ELR (cell line): ENCODE results near the gene GPATCH8.
A peak's percentile ranks its signal among the peaks of the same experiment; 100 is the strongest.
"Not testable (repeated sequence)": the region's sequence is repeated elsewhere in the genome, so short reads cannot be mapped to it uniquely, and the experiment has no call there.

ENCODE experiments used
- DNase-seq: peaks from one replicate; pipeline ENCODE4 v3.0.0-alpha.2; 2015; ENCODE audit warnings: low read depth

The GPATCH8 gene

DNA sequence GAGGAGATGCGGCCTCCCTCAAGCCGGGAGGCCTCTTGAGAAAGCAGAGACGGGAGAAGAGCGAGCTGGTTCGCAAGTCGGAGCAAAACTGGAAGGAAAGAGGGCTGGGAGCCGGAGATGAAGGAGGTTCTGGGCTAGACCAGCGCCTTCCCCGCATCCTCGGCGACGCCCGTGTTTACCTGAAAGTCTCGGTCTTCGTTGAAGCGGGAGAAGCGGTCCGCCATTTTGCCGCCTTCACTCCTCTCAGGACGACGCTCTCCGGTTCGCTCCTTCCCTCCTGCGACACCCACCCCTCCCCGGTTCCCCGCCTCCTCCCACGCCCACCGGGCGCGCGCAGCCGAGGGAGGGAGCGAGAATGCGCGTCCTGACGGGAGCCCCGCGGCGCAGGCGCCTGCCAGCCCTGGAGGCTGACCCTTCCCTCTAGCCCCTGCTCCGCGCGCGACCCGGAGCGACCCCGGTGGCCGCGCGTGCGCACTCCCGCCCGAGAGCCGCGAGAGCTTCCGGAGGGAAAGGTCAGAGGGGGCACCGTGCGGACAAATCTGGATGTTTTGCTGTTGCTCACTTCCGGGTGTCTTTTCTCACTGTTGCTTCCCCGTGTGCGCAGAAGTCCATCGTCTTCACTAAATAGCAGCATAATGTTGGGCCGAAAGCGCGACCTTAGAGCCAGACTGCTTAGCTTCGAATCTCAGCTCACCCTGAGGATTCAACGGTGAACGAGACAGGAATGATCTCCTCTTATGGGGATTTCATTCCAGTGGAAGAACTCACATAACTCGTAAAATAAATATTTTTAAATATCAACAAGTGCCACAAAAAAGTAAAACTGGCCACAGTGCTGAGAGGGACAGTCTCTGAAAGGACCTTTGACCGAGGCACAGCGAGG is at the start of gene GPATCH8:
TSS of gene GPATCH8 (minus strand) at position 260 of the 883 bp plus-strand sequence. CDS start at position 224, 36 bp downstream.
- DNase-seq: peak; percentile 97

DNA sequence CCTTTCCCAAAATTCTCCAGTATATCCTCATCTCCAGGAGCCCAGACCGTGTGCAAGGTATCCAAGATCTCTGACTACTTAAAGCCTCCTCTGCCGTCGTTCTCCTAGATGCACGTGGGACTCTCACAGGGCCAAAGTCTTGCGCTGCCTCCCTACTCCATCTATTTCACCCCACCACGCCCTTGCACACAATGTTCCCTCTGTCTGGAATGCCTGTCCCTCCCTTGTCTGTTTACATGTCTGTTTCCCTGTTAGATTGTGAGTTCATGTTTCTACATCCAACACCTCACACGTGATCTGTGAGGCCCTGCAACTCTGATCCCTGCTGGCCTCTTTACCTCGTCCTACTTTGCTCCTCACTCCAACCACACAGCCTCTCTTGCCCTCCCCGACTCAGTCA is 49.2 kb upstream of the GPATCH8 start:
- no peak for DNase-seq

DNA sequence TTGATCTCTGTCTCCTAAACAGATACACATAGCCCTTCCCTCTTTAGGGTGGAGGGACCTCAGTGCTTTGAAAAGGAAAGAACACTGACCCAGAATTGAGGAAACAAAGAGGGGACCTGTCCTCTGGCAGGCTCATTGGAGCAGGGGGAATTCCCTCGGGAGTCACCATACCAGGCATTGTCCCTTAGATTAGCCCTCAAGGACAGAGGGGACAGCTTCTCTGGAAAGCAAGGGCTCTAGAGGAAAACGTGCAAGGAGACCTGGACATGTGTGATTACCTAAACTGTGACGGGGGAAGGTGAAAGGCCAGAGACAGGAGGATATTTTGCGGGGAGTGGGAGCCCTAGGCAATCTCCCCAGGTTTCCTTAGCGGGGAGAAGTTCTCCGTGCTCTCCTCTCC is 46.5 kb upstream of the GPATCH8 start:
- no peak for DNase-seq

DNA sequence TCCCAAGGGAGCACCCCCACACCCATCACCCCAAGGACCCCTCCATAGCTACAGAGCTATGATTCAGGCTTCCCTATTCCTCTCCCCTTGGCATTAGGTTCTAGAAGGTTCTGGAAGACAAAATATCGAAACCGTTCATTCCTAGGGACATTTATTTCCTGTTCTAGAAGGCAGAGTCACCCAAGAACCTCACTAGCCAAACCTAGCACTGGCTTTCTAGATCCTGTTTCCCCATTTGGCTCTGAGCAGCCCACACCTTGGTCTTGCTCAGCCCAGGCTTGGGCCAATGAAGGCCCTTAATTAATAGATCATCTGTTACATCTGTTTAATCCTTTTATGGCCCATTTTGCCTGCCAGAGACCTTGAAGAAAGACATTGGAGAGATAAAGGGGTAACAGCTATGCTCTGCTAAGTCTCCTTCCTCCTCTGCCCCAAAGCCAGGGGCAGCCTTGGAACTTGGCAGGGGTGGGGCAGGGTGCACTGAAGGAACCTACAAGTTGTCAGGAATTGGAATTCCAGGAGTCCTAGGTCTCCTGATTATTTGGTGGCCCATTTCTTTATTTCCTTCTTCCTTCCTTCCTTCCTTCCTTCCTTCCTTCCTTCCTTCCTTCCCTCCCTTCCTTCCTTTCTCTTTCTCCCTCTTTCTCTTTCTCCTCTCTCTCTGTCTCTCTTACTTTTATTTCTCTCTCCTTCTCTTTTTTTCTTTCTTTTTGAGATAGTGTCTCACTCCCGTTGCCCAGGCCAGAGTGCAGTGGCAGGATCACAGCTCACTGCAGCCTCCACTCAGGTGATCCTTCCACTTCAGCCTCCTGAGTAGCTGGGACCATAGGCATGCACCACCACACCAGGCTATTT is 45.4 kb upstream of the GPATCH8 start:
- no peak for DNase-seq

DNA sequence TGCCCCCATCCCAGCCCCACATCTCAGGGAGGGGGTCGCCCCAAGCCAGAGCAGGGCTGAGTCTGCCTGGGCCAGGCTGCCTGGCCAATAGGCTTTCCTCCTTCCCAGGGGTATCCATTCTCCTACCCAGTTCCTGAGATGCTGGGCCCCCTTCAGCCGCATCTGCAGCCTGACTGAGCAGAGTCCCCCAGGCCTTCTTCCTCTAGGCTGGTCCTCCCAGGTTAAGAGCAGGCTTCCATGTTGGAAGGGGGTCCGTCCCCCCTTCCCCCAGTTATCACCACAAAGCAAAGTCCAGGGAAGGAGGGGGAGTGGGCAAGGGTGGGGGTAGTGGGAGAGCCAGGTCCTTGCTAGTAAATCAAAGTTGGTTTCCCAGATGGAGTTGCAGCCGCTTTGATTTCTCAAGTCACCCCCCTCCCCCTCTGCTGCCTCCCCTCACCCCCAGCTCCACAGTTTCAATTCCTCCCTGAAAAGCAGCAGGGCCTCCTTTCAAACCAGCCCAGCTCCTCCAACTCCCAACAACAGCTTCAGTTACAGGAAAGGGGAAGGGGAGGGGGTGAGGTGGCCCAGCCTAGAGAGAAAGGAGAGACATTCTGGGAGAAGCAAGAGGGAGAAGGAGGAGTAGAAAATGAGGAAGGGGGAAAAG is 44.5 kb upstream of the GPATCH8 start:
- no peak for DNase-seq

DNA sequence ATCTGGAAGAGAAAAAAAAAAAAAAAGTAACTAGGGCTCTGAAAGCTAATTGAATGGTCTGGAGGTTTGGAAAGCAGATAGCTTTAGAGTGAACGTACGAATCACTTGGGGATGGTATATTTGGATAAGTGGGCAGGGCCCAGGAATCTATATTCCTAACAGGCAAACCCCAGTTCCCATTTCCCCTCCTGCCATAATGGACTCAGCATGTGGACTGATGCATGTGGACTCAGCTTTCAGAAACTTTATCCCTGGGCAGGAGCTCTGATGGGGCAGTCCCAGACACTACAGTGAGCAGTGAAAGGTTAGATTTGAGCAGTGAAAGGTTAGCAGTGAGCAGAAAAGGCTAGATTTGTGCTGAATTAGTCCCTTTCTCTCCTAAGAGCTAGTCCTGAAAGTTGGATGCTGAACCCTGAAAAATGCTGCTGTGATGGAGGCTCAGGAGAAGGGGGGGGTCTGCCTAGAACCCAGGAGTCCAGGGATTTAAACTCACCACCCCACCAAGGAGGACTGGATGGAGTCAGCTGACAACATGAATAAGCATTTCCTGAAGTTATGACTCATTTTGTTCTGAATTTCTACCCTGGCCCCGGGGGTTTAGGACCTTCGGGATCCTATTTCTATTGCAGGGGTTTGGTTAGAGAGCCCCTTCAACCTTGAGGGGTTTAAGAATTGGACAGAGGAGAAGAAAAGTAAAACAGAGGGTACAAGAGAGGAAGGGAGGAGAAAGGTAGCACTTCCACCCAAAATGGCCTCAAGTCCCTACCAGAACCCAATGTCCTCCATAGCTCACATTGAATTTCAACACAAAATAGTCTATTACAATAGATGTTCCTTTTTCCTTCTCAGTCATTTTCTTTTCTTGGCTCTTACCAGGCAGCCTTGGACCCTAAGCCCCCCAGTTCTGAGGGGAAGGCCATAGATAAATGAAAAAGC is 43.7 kb upstream of the GPATCH8 start:
- peak; percentile 91 for DNase-seq

DNA sequence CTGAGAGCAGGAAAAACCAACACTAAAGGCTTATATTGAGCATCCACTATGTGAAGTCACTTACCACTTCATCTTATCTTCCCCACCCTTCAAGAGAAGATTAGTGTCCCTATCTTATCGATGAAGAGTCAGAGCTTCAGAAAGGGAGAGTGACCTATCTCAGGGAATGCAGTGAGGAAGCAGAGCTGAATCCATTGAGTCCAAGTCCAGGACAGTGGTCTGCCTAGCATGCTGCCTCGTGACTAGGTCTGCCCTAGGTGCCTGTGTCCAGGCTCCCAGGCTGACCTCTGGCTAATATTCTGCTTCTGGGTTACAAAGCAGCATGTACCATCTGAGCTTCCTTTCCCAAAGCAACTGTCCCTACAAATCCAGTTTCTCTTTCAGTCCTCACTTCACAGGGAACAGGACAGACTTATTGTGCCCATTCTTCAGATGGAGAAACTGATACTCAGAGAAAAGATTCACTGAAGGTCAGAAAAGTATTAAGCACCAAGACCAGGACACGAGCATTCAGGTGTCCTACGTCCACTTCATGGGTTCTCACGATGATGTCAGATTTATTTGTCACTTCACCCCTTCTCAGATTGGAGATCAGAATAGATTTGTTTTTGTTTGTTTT is 40.8 kb upstream of the GPATCH8 start:
- no peak for DNase-seq

DNA sequence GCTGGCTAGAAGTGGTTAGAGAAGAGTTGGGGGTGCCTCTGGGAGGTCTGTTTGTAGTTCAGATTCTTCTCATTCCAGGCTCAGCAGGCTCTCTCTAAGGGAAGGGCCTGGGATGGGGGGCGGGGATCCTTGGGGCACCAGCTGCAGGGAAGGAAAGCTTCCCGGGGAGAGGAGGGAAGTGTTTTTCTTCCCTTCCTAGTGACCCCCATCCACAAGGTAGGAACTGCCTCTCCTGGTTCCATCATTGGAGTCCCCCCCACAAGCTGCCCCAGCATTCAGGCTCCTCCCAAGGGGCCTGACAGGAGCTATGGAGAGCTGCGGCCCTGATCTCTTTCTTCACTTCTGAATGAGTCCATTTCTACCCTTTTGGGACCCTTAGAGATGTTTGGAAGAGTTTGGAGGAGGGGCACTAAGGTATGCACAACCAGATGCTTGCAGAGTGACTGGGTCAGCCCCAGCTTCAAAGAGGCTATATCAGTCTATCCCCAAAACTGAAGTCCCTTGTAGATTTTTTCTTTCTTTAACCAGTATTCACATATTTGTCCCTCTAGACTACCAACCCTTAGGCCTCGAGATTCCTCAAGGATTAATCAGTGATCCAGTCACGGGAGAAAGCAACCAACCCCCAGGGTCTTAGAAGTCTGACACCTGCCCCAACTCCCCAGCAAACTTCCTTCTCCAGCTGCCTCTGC is 40.2 kb upstream of the GPATCH8 start:
- DNase-seq: peak; percentile 100

DNA sequence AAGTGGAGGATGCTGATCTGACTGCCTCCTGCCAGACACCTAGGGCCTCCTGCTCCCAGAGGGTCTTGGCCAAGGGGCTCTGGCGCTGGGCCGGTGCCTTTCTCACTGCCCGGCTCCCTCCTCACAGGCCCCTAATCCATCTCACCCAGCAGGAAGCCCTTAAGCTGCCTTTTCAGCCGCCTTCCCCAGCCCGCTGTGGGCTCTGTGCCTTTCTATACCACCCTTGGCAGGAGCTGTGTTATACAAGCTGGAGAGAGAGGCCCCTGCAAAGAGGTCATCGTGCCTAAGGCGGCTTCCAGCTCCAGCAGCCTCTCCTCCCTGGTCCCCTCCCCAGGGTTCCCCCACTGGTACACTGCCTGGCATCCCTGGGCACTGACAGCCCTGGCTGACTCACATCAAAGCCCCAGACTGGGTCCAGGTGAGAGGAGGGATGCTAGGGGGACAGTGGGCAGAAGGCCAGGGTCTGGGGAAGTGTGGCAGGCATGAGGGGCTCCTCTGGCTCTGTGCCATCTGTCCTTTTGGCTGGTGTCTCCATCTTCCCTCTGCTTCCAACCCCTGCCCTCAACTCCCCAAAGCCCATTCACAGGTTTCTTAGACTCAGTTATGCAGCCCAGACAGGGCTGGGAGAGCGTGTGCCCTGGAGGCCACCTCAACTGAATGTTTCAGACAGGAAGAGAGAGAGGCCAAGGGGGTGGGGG is 38.8 kb upstream of the GPATCH8 start:
- DNase-seq: peak; percentile 52

DNA sequence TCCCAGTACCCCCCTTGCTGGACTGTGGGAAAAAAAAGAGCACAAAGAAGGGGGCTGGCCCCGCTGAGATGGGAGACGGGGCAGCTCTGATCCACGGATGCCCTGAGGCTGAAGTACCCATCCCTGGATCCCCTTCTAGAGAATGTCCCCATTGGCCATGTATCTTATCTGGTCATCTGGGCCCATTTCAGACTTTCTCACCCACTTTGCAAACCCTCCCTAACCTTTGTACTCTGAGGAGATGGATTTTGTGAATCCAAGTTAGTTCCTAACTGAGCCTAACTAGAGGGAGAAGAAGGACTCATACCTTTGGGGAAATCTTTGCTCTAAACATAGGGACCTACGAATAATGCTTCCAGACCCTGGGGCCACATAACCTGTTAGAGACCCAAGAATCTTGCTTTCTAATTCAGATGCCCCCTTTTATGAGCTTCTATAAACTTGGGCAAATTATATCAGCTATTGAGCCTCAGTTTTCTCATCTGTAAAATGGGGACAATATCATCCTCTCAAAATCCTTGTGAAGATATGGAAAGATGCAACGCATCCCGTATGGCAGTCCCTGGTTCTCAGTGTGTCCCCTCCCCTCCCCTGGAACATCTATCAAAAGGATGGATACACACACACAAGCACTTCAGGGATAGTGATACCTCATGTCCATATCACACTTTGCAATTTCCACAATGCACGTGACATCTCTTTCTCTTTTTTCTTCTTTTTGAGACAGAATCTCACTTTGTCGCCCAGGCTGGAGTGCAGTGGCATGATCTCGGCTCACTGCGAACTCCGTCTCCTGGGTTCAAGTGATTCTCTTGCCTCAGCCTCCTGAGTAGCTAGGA is 37.3 kb upstream of the GPATCH8 start:
- no peak for DNase-seq

DNA sequence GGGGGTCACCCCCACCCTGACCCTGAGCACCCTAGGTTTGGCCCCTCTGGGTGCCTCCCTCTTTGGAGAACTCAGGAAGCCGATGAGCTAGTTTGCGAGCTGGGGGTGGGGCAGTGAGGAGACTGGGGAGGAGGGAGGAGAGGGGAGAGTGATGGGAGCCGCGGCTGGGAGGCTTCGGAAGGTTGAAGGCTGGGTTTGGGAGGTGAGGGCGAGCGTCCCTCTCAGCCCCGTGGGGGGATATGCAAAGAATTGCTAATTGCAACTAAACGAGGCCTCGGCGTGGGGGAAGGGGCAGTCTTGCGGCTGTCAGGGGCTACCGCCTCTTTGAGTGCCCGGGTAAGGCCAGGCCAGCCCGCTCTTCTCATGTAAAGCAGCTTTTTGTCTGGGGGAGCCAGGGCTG is 36.5 kb upstream of the GPATCH8 start:
- DNase-seq: no peak

DNA sequence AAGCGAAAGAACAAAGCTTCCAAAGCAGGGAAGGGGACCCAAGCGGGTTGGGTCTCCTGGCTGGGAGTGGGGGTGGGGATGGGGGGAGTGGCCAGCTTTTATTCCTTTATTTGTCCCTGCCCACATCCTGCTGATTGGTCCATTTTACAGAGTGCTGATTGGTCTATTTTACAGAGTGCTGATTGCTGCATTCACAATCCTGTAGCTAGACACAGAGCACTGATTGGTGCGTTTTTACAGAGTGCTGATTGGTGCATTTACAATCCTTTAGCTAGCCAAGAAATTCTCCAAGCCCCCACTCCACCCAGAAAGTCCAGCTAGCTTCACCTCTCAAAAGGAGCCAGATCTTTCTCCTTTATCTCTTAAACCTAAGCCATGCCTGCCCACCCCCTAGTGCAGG is 34.7 kb upstream of the GPATCH8 start:
- not testable (repeated sequence) for DNase-seq

DNA sequence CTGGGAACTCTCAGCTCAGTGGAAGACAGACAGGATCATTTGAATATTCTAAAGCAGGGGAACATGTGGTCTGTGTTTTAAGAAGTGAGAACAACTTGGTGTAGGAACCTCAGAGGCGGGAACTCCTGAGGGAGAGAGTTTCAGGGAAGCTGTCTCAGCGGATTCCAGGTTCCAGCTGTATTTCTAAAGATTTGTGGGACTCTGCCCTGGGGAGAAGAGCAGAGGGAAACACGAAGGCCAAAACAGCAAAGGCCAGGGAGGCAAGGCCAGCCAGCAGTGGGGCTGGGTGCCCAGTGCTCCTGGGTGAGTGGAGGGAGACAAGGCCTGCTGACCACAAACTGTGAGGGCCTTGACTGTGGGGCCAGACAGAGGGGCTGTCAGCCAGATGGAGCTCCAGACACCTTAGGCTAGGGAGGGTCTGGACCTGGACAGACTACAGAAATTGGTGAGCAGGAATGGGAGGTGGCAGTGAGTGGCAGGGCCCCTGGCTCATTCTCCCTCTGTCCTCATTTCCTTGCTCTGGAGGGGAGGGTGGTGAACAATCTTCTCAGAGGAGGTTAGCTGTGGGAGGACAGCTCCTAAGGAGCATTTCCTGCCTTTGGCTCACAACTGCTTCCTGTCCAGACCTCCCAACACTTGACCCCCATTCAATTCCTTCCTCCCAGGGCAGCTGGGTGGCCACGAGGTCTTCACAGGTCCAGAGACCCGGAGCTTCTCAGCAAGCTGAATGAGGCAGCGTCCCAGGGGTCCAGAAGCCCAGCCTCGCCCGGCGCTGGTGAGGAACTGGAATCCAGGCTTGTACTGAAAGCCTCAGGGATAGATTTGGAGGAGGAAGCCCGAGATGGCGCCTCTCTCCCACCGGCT is 33.1 kb upstream of the GPATCH8 start:
- peak; percentile 52 for DNase-seq

DNA sequence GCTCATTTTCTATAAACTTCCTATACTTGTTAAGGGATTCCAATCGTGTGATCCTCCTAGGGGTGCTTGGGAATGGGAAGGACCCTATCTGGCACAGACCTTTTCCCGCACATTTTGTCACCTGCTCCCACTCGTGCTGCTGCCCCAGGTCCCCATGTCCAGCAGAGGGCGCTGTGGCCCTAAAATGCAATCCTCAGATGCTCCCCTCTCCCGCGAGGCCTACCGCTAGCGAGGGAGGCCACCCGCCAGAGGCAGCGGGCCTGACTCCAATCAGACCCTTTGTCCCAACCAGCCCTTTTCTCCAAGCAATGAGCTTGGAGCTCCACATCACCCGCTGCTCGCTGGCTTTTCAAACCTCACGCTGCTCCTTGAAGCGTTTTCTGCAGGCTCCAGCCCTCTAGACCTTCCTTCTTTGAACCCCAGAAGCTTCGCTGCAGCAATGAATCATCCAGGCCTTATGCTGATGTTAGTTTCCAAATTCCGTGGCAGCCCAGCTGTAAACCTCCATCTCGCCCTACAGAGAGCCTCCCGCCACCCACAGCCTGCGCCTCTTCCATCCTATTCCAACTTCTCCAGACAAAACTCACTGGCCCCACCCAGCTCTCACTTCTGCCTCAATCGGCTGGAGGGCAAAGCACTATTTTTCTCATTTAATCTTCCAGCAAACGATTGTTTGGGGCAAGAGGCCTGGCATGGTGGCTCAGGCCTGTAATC is 30.5 kb upstream of the GPATCH8 start:
- DNase-seq: peak; percentile 94

DNA sequence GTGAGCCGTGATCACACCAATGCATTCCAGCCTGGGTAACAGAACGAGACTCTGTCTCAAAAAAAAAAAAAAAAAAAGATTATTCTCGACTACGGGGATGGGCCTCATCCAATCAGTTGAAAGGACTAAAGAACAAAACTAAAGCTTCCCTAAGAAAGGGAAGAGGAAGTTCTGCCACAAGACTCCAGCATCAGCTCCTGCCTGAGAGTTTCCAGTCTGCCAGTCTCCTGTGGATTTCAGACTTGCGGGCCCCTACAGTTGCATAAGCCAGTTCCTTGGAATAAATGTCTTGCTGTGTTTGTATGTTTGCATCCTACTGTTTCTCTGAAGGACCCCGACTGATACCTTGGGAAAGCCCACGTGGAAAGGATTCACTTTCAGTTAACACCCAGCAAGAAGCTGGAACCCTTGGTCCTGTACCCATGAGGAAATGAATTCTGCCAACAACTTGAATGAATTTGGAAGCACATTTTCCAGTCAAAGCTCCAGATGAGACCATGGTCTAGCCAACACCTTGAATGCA is 27.8 kb upstream of the GPATCH8 start:
- DNase-seq: no peak

DNA sequence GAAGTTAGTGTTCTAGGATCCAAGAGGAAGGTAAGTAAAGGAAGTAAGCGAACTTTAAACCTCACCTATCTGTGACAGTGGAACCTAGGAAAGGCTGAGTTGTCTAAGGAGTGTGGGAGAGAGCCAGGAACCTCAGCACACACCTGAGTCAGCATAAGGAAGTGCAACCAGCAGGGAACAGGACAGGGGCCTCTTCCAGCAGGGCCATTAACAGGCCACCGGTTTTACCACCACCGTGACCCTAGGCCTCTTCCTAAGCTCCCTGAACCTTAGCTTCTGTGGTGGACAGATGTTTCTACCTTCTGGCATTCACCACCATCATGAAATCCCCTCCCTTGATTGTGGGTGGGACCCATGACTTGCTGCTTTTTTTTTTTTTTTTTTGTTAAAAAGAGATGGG is 26.7 kb upstream of the GPATCH8 start:
- DNase-seq: no peak

DNA sequence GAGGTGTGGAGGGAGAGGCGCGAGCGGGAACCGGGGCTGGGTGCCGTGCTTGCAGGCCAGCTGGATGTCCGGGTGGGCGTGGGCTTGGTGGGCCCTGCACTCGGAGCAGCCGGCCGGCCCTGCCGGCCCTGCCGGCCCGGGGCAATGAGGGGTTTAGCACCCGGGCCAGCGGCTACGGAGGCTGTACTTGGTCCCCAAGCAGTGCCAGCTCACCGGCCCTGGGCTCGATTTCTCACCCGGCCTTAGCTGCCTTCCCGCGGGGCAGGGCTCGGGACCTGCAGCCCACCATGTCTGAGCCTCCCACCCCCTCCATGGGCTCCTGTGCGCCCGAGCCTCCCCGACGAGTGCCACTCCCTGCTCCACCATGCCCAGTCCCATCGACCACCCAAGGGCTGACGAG is 24.7 kb upstream of the GPATCH8 start:
- no peak for DNase-seq
